HG02970 (cell line): ENCODE results near the gene PDLIM5.
A peak's percentile ranks its signal among the peaks of the same experiment; 100 is the strongest.
"Not testable (repeated sequence)": the region's sequence is repeated elsewhere in the genome, so short reads cannot be mapped to it uniquely, and the experiment has no call there.

Experiments used
- ATAC-seq: cut with Tn5 transposase; IDR thresholded peaks from one replicate; pipeline ENCODE4 v1.9.1; 2021; ENCODE audit warnings: mild to moderate bottlenecking, moderate library complexity, moderate number of reproducible peaks; ENCODE audit not compliant: unreplicated experiment, low FRiP score

Gene PDLIM5

GRCh38 chr4:94451695-94452475 is at the start of gene PDLIM5:
TSS of gene PDLIM5 (plus strand) at chr4:94451942. CDS start at chr4:94455289, 3,347 bp downstream.
- ATAC-seq, result peak; percentile 94

GRCh38 chr4:94402439-94402838 is 49.3 kb upstream of the PDLIM5 start:
- not testable (repeated sequence) for ATAC-seq

GRCh38 chr4:94403751-94404150 is 48.0 kb upstream of the PDLIM5 start:
- no peak for ATAC-seq

GRCh38 chr4:94406668-94407437 is 44.9 kb upstream of the PDLIM5 start:
- peak; percentile 57 for ATAC-seq

- ATAC-seq, result no peak
These were observed 43.9 kb upstream of the PDLIM5 start for GRCh38 chr4:94407846-94408245.

GRCh38 chr4:94408549-94409374 is 43.0 kb upstream of the PDLIM5 start:
- no peak for ATAC-seq

GRCh38 chr4:94409375-94409679 is 42.4 kb upstream of the PDLIM5 start:
- no peak for ATAC-seq

- no peak for ATAC-seq
These were observed 41.8 kb upstream of the PDLIM5 start for GRCh38 chr4:94409962-94410361.

- no peak for ATAC-seq
These were observed 41.0 kb upstream of the PDLIM5 start for GRCh38 chr4:94410678-94411206.

GRCh38 chr4:94411296-94411695 is 40.4 kb upstream of the PDLIM5 start:
- no peak for ATAC-seq

GRCh38 chr4:94412019-94412657 is 39.6 kb upstream of the PDLIM5 start:
- ATAC-seq, result no peak

- ATAC-seq, result no peak
These were observed 39.1 kb upstream of the PDLIM5 start for GRCh38 chr4:94412658-94413038.

GRCh38 chr4:94413085-94413840 is 38.5 kb upstream of the PDLIM5 start:
- ATAC-seq, result no peak

- no peak for ATAC-seq
These were observed 36.8 kb upstream of the PDLIM5 start for GRCh38 chr4:94414907-94415306.

GRCh38 chr4:94415448-94415847 is 36.3 kb upstream of the PDLIM5 start:
- no peak for ATAC-seq

GRCh38 chr4:94416335-94416734 is 35.4 kb upstream of the PDLIM5 start:
- no peak for ATAC-seq

GRCh38 chr4:94416981-94417380 is 34.8 kb upstream of the PDLIM5 start:
- no peak for ATAC-seq

GRCh38 chr4:94419549-94419948 is 32.2 kb upstream of the PDLIM5 start:
- ATAC-seq, result no peak

- ATAC-seq, result no peak
These were observed 31.8 kb upstream of the PDLIM5 start for GRCh38 chr4:94419956-94420355.

GRCh38 chr4:94420356-94420755 is 31.4 kb upstream of the PDLIM5 start:
- ATAC-seq, result no peak
